HUES6 (cell line): Measurements from ENCODE around the gene SCN4A.

Source experiments
- H3K27ac ChIP-seq: 2 replicates; pipeline ENCODE4 v1.7.0; 2013; ENCODE audit warnings: low read depth, mild to moderate bottlenecking, low read length, inconsistent platforms
- H3K27me3 ChIP-seq: 2 replicates; pipeline ENCODE4 v1.6.1; 2013; ENCODE audit warnings: low read length; ENCODE audit not compliant: control insufficient read depth, insufficient read depth
- H3K36me3 ChIP-seq: 2 replicates; pipeline ENCODE4 v1.6.1; 2013; ENCODE audit warnings: low read length; ENCODE audit not compliant: control insufficient read depth, insufficient read depth
- H3K4me1 ChIP-seq: 2 replicates; pipeline ENCODE4 v1.6.1; 2013; ENCODE audit warnings: low read length; ENCODE audit not compliant: control insufficient read depth, insufficient read depth
- H3K4me3 ChIP-seq: 2 replicates; pipeline ENCODE4 v1.5.1; 2013; ENCODE audit warnings: low read depth, low read length
- H3K9ac ChIP-seq: one replicate; pipeline ENCODE4 v1.6.1; 2013; ENCODE audit warnings: mild to moderate bottlenecking, low read length
- H3K9me3 ChIP-seq: 2 replicates; pipeline ENCODE4 v1.6.1; 2013; ENCODE audit warnings: low read depth, low read length; ENCODE audit not compliant: control insufficient read depth, insufficient read depth

The SCN4A gene

GRCh38 chr17:63962298-63962744, 10.4 kb downstream of the SCN4A start:
- Histone ChIP-seq H3K4me3 (peak overlapping the region; percentile 27), H3K27ac (no peak overlapping the region), H3K9me3 (no peaks in the 10 kb centered on the region), H3K9ac (no peak overlapping the region), H3K27me3 (peaks cover 15% of the 10 kb centered on the region; the same call in 1 of the 2 replicates), H3K4me1 (peaks cover 31% of the 10 kb centered on the region), H3K36me3 (no peaks in the 10 kb centered on the region)

GRCh38 chr17:63961355-63962212, 11.1 kb downstream of the SCN4A start:
- Histone ChIP-seq H3K4me3 (peak overlapping the region; percentile 56), H3K27ac (no peak overlapping the region), H3K9me3 (no peaks in the 10 kb centered on the region), H3K36me3 (no peaks in the 10 kb centered on the region), H3K27me3 (peaks cover 15% of the 10 kb centered on the region; the same call in 1 of the 2 replicates), H3K4me1 (peaks cover 31% of the 10 kb centered on the region), H3K9ac (peak overlapping the region; percentile 49)

- no peak overlapping the region for H3K9ac ChIP-seq
- peaks cover 15% of the 10 kb centered on the region; the same call in 1 of the 2 replicates for H3K27me3 ChIP-seq
- H3K36me3 ChIP-seq: no peaks in the 10 kb centered on the region
- peak overlapping the region; percentile 56 for H3K4me3 ChIP-seq
- no peak overlapping the region for H3K27ac ChIP-seq
- H3K4me1 ChIP-seq: peaks cover 31% of the 10 kb centered on the region
- H3K9me3 ChIP-seq: no peaks in the 10 kb centered on the region
These were observed 12.3 kb downstream of the SCN4A start for GRCh38 chr17:63960430-63960829.

GRCh38 chr17:63960006-63960405, 12.7 kb downstream of the SCN4A start:
- Histone ChIP-seq H3K27ac (no peak overlapping the region), H3K9me3 (no peaks in the 10 kb centered on the region), H3K9ac (no peak overlapping the region), H3K27me3 (peaks cover 15% of the 10 kb centered on the region; the same call in 1 of the 2 replicates), H3K4me1 (peaks cover 31% of the 10 kb centered on the region), H3K4me3 (peak overlapping the region; percentile 56), H3K36me3 (no peaks in the 10 kb centered on the region)

GRCh38 chr17:63956296-63956920, 16.3 kb downstream of the SCN4A start:
- Histone ChIP-seq H3K4me3 (no peak overlapping the region), H3K27me3 (peaks cover 15% of the 10 kb centered on the region; the same call in 1 of the 2 replicates), H3K27ac (no peak overlapping the region), H3K9me3 (no peaks in the 10 kb centered on the region), H3K9ac (no peak overlapping the region), H3K36me3 (no peaks in the 10 kb centered on the region), H3K4me1 (peaks cover 22% of the 10 kb centered on the region)

GRCh38 chr17:63955791-63956190, 16.9 kb downstream of the SCN4A start:
- Histone ChIP-seq H3K4me1 (peaks cover 17% of the 10 kb centered on the region), H3K9ac (no peak overlapping the region)

GRCh38 chr17:63955232-63955631, 17.5 kb downstream of the SCN4A start:
- Histone ChIP-seq H3K9me3 (no peaks in the 10 kb centered on the region), H3K36me3 (no peaks in the 10 kb centered on the region), H3K9ac (no peak overlapping the region), H3K4me3 (no peak overlapping the region), H3K27me3 (peaks cover 10% of the 10 kb centered on the region; the same call in 1 of the 2 replicates), H3K27ac (no peak overlapping the region), H3K4me1 (peaks cover 11% of the 10 kb centered on the region; the same call in 1 of the 2 replicates)

More at GRCh38 chr17:63955791-63956190, 16.9 kb downstream of the SCN4A start:
- Histone ChIP-seq H3K4me3 (no peak overlapping the region), H3K27ac (no peak overlapping the region), H3K36me3 (no peaks in the 10 kb centered on the region), H3K27me3 (peaks cover 14% of the 10 kb centered on the region; the same call in 1 of the 2 replicates), H3K9me3 (no peaks in the 10 kb centered on the region)

- Histone ChIP-seq H3K9me3 (no peaks in the 10 kb centered on the region), H3K4me3 (no peak overlapping the region), H3K27ac (no peak overlapping the region), H3K27me3 (peaks cover 3% of the 10 kb centered on the region; the same call in 1 of the 2 replicates), H3K36me3 (no peaks in the 10 kb centered on the region), H3K9ac (no peak overlapping the region), H3K4me1 (peaks cover 4% of the 10 kb centered on the region; the same call in 1 of the 2 replicates)
These were observed 18.2 kb downstream of the SCN4A start for GRCh38 chr17:63954402-63955063.

GRCh38 chr17:63950940-63951907, 21.5 kb downstream of the SCN4A start:
- Histone ChIP-seq H3K27ac (no peak overlapping the region), H3K27me3 (no peaks in the 10 kb centered on the region), H3K36me3 (no peaks in the 10 kb centered on the region), H3K9ac (no peak overlapping the region), H3K4me1 (peaks cover 4% of the 10 kb centered on the region), H3K4me3 (no peak overlapping the region), H3K9me3 (no peaks in the 10 kb centered on the region)
